Measurements from ENCODE around the gene COMMD6. TPM values are rescaled to one million over a fixed set of nuclear protein-coding genes. Genes with fewer than 3 reads are reported as not detected.

The COMMD6 gene
- polyA plus RNA-seq, 4 donors: 221 to 309 (median 253) TPM

DNA sequence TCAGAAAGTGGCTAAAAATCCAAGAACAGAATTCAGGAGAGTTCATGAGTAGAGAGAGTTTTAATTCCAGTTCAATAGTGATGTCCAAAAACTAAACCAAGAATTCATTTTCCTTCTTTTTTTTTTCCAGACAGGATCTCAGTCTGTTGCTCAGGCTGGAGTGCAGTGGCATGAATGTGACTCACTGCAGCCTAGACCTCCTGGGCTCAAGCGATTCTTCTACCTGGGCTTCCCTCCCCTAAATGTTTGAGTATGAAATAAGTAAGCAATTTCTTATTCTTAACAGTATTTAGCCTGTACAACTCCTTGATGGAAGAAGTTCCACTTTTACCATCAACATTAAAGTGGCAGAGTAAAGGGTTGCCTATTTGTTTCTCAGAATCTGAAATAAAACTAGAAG is 3.8 kb downstream of the COMMD6 start:
- DNase-seq (ENCODE audit: low read depth in 4 of 4, low spot score in 2 of 4): no peak

DNA sequence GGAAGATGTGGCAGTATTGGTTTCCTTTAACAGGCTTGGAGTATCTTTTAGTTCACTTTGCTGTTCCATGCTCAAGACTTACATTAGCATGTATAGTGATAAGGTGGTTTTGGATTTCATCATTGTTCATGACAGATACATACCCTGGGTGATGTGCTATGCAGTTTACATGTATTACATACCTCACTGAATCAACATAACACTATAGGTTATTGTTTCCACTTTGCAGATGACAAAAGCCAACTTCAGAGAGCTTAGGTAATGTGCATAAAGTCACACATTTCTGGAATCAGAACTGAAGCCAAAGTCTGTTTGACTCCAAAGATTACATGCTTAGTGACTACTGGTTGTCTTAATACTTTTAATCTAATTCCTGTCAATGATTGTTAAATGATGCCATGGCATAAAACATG is 7.1 kb downstream of the COMMD6 start:
- DNase-seq (ENCODE audit: low read depth in 4 of 4, low spot score in 2 of 4): no peak

DNA sequence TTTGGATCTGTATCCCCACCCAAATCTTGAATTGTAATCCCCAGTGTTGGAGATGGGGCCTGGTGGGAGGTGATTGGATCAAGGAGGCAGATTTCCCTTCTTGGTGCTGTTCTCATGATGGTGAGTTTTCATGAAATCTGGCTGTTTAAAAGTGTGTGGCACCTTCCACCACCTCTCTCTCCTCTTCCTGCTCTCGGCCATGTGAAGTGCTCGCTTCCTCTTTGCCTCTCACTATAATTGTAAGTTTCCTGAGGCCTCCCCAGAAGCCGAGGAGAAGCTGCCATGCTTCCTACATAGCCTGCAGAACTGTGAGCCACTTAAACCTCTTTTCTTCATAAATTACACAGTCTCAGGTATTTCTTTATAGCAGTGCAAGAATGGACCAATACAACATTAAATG is 15.7 kb downstream of the COMMD6 start:
- DNase-seq (ENCODE audit: low read depth in 4 of 4, low spot score in 2 of 4): no peak

DNA sequence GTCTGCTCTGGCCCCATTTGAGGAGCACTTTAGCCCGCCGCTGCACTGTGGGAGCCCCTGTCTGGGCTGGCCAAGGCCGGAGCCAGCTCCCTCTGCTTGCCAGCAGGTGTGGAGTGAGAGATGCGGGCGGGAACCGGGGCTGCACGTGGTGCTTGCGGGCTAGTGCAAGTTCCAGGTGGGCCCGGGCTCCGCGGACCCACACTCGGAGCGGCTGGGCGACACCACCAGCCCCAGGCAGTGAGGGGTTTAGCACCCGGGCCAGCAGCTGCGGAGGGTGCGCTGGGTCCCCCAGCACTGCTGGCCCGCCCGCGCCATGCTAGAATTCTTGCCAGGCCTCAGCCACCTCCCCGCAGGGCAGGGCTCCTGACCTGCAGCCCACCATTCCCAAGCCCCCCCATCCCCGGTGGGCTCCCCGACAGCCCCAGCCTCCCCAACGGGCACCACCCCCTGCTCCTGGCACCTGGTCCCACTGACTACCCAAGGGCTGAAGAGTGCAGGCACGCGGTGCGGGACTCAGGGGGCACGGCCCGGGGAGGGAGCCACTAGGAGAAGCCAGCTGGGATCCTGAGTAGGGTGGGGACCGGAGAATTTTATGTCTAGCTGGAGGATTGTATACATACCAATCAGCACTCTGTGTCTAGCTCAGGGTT is 19.1 kb downstream of the COMMD6 start:
- DNase-seq (ENCODE audit: low read depth in 4 of 4, low spot score in 2 of 4): no peak

DNA sequence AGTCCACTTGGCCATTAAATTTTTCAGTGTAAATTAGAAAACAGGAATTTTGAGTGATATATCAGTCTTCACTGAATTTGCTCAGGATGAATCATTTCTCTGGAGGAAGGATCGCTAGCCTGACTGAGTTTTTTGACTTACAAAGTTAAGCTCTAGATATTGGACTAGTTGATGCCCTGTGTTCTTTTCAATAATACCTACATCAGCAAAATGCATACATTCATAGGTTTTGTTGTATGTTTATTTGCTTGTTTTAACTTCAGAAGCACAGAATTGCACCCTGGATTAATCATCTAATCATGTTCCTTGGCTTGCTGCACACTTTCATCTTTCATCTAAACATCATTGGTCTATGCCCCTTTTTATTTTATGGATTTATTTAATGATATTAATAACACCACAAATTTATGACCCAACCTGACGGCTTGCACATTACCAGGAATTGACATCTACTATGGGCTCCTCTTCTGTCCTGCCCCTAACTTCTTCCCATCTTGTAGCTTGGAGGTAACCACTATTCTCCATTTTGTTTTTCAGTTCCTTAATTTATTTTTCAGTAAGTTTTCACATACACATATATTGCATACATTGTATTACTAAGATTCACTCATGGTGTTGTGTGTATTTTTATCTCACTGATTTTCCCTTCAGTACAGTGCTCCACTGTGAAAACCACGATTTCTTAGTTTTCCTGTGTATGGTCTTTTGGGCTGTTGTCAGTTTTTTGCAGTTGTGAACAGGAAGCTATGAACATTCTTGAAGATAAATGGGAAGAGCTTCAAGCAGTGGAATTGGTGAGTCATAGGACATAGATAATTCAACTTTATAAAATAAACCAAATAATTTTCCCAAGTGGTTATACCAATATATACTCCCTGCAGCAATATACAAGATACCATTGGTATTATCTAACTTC is 23.3 kb downstream of the COMMD6 start:
- no peak for DNase-seq (ENCODE audit: low read depth in 4 of 4, low spot score in 2 of 4)

DNA sequence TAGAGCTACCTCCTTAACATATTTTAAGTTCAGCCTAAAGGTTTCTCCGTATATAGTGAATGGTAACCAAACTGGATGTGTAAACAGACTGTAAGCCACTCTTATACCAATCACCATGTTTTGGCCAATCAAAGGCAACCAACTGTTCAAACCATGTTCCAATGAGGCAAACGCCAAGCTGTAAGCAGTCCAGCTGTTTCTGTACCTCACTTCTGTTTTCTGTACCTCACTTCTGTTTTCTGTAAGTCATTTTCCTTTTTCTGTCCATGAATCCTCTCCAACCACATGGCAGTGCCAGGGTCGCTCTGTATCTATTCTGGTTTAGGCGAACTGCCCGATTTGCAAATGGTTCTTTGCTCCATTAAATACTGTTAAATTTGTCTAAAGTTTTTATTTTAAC is 24.4 kb downstream of the COMMD6 start:
- DNase-seq (ENCODE audit: low read depth in 4 of 4, low spot score in 2 of 4): no peak

DNA sequence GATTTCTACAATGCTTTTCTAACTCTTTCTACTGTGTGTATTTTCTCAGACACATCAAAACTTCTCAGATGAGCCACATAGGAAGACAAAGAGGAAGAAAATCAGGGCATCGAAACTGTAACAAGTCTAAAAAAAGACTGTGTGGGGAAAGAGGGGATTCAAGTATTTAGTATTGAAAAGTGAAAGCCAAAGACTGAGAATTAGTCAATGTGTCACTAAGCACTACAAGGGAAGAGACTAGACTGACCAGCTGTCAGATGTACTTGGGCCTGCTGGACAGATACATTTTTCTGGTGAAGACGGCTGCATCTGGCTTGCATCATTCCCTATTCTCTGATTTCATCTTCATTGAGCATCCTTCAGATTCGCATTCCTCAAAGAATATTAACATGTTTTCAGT is 25.4 kb downstream of the COMMD6 start:
- DNase-seq (ENCODE audit: low read depth in 4 of 4, low spot score in 2 of 4): no peak

DNA sequence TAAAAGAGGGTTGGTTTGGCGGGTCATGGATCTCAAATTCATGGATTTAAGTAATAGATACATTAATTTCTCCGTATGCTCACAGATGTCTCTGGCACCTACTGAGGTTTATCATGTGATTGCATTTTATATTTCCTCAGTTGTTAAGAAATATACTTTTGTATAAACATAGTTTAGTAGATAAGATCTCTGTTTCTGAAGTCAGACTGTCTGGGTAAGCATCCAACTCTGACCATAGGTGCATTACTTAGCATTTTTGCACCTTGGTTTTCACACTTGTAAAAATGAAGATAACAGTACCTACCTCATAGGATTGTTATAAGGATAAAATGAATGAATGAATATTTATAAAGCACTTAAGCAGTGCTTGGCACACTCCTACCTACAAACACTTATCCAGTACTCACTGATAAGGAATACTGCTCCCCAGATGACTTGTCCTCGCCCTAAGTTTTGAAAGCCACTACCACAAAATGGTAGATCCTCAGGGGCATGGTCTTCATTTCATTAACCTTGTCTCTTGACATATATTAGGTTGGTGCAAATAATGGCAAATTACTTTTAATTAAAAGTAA is 26.5 kb downstream of the COMMD6 start:
- DNase-seq (ENCODE audit: low read depth in 4 of 4, low spot score in 2 of 4): no peak

DNA sequence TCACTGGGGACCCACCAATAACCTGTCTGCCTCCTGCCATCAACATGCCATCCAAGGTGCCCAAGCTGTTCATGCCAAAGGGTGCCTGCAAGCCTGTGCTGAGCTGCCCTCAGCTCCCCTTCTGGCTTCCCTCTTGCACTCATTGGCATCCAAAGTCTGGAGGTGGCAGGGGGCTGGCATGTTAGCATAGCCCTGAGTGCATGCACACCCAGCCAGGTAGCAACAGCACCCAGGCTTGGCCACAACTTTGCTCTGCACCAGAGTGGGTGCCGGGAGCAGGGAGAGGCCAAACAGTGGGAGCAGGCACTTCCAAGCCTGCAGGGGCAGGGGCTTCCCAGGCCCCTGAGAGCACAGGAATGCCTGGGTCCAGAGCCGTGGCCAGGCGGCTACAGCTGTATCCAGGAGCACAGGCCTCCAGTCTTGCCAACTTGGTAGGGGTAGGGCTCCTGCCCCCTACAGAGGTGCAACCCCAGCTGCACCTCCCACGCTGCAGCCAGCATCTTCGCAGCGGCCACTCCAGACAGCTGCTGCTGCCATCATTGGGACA is 29.6 kb downstream of the COMMD6 start:
- DNase-seq (ENCODE audit: low read depth in 4 of 4, low spot score in 2 of 4): no peak

DNA sequence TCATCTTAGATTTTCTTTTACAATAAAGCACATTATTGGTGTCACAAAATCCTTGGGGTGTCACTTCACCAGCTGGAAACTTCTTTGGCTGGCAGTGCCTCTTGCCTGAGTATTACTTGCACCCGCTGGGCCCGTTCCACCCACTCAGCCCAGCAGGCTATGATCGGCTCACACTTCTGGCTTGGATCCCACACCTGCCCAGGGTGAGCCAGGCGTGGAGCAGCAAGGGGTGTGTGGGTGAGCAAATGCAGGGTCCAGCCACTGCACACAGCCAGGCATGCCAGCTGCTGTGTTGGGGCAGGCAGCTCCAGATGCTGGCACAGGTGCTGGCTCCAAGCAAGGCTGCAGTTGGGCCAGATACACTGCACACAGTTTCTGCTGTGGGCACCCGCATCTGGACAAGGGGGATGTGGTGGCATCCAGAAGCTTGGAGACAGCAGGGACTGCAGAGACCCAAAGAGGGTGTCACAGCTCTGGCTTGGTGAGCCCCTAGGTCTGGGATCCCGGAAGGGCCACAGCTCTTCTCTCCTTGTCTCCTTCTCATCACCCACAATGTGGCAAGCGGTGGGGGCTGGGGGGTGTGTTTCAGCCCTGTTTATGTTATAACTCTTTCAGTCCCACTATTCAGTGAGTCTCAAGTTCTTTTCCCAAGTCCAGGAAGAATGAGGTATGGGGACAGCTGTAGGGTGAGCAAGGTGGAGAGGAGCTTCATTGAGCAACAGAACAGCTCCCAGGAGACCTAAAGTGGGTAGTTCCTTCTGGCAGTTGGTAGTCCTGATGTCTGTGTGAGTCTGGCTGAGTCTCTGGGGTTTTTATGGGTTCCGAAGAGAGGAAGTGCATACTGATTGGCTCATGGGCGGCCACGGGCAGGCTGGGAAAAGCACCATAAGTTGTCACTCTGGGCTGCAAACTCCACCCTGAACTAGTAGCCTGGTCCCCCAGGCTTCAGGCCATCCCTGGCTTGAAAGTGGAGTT is 30.3 kb downstream of the COMMD6 start:
- DNase-seq (ENCODE audit: low read depth in 4 of 4, low spot score in 2 of 4): no peak

DNA sequence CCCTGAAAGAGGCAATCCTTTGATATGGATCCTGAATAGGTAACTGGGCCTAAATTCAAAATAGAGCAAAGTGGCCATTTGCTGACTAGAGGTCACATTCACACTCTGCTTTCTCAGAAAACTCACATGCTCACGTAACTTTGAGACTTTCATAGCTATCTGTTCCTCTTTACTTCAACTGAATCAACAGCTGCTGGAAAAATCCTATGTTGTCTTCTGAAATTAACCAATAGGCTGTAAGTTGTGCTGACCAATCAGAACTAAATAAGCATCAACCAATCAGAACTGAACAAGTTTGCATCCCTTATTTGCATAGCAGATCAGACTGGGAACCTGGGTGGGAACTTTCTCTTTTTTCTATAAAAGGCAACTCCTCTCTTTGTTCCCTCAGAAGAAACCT is 31.6 kb downstream of the COMMD6 start:
- DNase-seq (ENCODE audit: low read depth in 4 of 4, low spot score in 2 of 4): no peak

DNA sequence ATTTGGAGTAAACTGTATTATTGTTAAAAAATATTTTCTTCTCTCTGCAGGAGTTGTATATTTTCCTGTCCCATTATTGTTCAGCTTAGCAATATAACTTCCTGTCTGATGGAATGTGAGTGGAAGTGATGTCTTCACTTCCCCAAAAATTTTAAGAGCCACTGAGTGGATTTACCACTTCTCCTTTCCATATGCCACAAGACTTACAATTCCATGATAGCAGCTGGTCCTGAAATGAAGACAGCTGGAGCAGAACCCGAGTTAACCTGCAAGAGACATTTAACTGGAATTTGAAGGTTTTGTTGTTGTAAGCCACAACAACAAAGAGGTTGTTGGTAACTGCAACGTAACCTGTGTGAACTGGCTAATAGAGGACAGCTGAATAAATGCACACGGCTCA is 32.3 kb downstream of the COMMD6 start:
- DNase-seq (ENCODE audit: low read depth in 4 of 4, low spot score in 2 of 4): no peak

DNA sequence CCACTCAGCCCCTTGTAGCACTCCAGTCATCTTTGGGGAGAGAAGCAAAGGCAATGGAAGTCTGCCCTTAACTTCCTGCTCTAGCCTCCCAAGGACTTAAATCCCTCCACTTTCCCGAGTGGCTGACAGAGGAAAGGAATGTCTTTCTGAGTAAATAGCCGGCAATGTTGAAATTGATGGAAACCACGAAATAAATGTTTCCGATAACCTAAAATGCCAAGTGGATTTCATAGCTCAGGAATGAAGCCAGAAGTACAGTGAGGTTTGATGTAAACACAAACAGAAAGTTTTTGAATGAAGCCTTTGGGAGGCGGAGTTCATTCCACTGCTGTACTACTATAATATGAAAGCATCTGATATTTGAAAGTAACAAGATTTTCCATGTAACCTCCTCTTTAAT is 41.7 kb downstream of the COMMD6 start:
- DNase-seq (ENCODE audit: low read depth in 4 of 4, low spot score in 2 of 4): no peak

DNA sequence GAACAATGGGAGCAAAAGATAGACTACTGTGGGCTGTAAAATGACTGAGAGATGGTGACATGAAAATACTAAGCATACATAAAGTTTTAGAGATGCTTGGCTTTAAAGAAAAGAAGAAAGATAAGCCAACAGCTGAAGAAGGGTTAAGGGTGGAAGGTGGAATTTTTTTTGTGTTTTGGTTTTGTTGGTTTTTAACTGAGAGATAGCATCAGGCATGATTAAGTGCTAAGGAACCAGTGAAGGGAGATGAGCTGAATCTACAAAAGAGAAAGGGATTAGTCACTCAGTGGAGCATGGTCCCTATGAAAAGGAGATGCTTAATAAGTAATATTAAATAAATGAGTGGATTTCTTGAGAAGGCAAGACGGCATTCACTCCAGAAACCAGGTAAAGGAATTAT is 43.1 kb downstream of the COMMD6 start:
- DNase-seq (ENCODE audit: low read depth in 4 of 4, low spot score in 2 of 4): no peak

DNA sequence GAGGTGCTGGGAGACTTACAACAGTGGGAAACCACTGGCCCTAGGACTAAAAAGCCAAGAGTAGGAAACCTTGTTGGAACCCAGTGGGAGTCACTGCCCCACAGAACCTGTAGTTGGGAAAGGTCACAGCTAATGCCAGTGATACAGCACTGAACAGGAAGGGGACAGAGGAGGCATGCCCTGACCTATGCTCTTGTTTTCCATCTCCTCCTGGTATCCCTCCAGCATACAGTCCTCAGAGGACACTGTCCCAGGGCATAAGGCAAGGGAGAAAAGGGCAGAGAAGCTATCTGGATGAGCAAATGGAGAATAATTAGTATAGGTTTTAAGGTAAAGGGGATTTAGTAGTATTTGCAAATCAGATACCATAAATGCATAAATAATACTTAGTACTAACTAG is 44.5 kb downstream of the COMMD6 start:
- no peak for DNase-seq (ENCODE audit: low read depth in 4 of 4, low spot score in 2 of 4)

DNA sequence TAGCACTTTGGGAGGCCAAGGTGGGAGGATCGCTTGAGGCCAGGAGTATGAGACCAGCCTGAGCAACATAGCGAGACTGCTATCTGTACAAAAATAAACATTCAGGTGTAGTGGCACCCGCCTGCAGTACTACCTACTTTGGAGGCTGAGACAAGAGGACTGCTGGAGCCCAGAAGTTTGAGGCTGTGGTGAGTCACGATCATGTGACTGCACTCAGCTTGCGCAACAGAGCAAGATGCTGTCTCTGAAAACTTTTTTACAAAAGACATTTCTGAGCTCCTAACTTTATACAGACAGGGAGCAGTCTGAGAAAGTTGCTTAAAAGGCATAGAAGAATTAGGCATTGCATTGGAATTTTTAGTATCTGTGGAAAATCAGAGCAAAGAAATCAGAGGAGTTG is 45.3 kb downstream of the COMMD6 start:
- DNase-seq (ENCODE audit: low read depth in 4 of 4, low spot score in 2 of 4): no peak

DNA sequence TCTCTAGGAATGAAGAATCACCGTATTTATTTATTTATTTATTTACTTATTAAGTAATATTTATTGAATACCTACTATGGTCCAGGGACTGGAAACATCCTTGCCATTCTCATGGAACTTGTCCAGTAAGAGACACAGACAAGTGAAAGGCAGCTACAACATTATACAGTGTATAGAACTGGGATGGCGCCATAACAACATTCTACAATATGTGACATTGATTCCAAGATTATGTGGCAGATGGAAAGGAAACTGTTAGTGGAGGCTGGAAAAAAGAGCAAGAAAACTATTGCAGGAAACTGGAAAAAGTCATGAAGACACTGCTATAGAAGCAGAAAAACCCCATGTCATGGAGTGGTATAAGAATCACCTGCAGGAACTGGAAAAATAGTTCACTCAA is 46.3 kb downstream of the COMMD6 start:
- no peak for DNase-seq (ENCODE audit: low read depth in 4 of 4, low spot score in 2 of 4)

DNA sequence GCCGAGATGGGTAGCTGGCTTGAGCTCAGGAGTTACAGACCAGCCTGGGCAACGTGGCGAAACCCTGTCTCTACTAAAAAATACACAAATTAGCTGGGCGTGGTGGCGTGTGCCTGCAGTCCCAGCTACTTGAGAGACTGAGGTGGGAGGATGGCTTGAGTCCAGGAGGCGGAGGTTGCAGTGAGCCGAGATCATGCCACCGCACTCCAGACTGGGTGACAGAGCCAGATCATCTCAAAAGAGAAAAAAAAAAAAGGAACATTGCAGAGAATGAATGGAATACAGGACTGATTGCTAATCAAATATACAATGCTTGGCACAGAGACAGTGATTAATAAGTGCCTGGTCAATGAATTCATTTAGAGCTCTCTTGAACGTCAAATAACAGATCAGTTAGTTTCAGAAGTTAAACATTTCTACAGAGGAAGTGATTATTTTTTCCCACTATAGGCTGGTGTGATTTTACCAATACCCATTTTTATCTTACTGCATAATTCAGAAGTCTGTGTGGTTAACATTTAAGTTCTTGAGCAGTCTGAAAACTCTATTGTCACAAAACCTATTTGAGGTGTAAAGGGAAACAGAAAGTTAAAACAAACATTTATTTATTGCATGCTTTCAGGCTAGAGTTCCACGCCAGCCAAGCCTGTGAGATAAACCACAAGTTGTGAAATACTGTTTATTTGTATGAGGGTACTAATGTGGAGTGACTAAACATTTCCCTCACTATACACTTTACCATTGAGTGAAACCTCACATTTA is 48.0 kb downstream of the COMMD6 start:
- no peak for DNase-seq (ENCODE audit: low read depth in 4 of 4, low spot score in 2 of 4)

DNA sequence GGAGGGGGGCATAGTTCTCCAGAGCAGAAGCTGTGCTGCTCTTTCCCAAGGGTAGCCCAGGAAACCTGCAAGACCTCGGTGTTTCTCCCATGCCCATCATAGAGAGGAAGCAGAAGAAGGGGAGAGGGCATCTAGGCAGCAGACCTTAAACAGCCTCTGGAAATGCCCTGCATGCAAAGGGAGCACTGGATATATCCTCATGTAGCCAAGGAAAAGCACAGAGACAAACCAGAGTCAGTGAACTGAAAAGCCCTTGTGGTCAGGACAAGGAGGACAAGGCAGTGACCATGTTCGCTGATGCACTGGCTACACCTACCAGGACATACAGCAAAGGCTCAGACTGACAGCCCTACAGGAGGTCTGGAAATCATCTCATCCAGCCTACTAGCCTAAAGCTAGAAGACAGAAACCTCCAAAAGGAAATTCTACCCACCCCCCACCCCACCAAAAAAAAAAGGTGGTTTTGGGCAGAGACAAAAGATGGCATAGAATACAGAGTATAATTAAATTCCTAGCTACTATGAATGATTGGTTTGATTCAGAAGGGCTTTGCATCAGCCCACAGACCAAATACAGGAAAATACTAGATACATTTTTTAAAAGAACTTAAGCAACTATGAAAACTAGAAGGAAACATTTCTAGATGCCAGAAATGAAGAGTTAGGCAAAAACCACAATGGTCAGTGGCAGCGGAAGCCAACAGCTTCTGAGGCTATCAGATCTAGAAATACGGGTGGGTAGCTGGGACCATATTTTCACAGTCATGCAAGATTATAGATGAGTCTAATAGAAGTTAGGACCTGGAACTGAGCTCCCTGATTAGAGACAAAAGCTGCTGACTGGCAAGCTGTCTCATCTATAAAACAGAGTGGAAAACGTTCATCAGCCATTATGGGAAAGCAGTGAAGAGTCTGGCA is 51.2 kb downstream of the COMMD6 start:
- no peak for DNase-seq (ENCODE audit: low read depth in 4 of 4, low spot score in 2 of 4)

Data from left renal cortex interstitium (tissue), 4 donors.